ENCODE data around the gene HBG1. TPM values are rescaled to one million over a fixed set of nuclear protein-coding genes. Genes with fewer than 3 reads are reported as not detected.

Gene HBG1
- total and polyA plus RNA-seq, 2 donors (not counting 3 experiments of a cell fraction or from before 2014, with no cell fraction given): 0.72 TPM; not detected in 1

DNA sequence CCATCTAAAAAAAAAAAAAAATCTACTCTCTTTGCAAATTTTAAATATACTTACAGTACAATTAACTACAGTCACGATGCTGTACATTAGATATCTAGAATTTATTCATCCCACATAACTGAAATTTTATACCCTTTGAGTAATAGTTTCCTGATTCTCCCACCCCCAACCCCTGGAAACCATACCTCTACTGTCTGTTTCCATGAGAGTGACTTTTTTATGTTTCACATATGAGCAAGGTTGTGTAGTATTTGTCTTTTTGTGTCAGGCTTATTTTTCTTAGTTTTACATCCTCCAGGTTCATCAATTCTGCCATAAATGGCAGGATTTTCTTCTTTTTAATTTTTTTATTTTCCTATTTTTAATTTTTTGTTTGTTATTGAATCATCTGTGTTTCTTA lies 26.0 kb downstream of the HBG1 start:
- no TSS peak for BruUV-seq (replicated peaks)
- no peak for FAIRE-seq
- Histone ChIP-seq H2AFZ (ENCODE audit: low read depth, low read length) (no peak overlapping the region), H3K9ac (replicated peaks; ENCODE audit: extremely low read depth, insufficient read depth, low read length) (no peak overlapping the region), H4K20me1 (replicated peaks; ENCODE audit: control insufficient read depth, extremely low read depth, insufficient read depth, low read length) (no peaks in the 10 kb centered on the region), H3K9me3 (replicated peaks; ENCODE audit: control insufficient read depth, insufficient read depth, low read length) (no peaks in the 10 kb centered on the region), H3K27me3 (ENCODE audit: control insufficient read depth in 2 of 2, insufficient read depth in 2 of 2, low read length in 2 of 2) (no peaks in the 10 kb centered on the region), H3K36me3 (ENCODE audit: control insufficient read depth in 2 of 2, extremely low read depth in 1 of 2, insufficient read depth in 2 of 2, low read length in 2 of 2) (no peaks in the 10 kb centered on the region), H3K9me1 (replicated peaks; ENCODE audit: control insufficient read depth, extremely low read depth, insufficient read depth, low read length) (no peaks in the 10 kb centered on the region), H3K4me2 (ENCODE audit: insufficient read depth, low read length) (no peak overlapping the region), H3K4me1 (ENCODE audit: control insufficient read depth, extremely low read depth, insufficient read depth, low read length) (no peaks in the 10 kb centered on the region), H3K27ac (ENCODE audit: insufficient read depth, low read depth, low read length) (no peak overlapping the region), H3K79me2 (ENCODE audit: control insufficient read depth, insufficient read depth, low read length) (no peaks in the 10 kb centered on the region), H3K4me3 (replicated peaks in 1 of 3; ENCODE audit: insufficient read depth in 1 of 3, low read depth in 1 of 3, low read length in 3 of 3) (no peak overlapping the region)
- ChIA-PET CTCF (no interaction called here), POLR2A (no interaction called here)
- TF ChIP-seq POLR2AphosphoS5 (IDR thresholded peaks at IDR 0.05; ENCODE audit: insufficient read depth, low read depth, low read length) (no peak), FOS (IDR thresholded peaks at IDR 0.05; ENCODE audit: borderline replicate concordance, insufficient read depth, low read length) (no peak), JUN (IDR thresholded peaks at IDR 0.05; ENCODE audit: borderline replicate concordance, insufficient read depth, insufficient read length, low read depth) (no peak), POLR2A (IDR thresholded peaks at IDR 0.05; ENCODE audit: low read depth, low read length) (no peak), GATA2 (IDR thresholded peaks at IDR 0.05; ENCODE audit: insufficient read depth, insufficient read length, low read depth, low read length) (no peak), EZH2 (IDR thresholded peaks at IDR 0.05; ENCODE audit: borderline replicate concordance, low read depth, low read length, severe bottlenecking) (no peak), MYC (IDR thresholded peaks at IDR 0.05; ENCODE audit: low read depth, low read length) (no peak)
- TF ChIP-seq, protein P1, sequence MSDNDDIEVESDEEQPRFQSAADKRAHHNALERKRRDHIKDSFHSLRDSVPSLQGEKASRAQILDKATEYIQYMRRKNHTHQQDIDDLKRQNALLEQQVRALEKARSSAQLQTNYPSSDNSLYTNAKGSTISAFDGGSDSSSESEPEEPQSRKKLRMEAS (IDR thresholded peaks at IDR 0.05; ENCODE audit: insufficient read depth, insufficient read length): no peak
- TF ChIP-seq, protein P2, sequence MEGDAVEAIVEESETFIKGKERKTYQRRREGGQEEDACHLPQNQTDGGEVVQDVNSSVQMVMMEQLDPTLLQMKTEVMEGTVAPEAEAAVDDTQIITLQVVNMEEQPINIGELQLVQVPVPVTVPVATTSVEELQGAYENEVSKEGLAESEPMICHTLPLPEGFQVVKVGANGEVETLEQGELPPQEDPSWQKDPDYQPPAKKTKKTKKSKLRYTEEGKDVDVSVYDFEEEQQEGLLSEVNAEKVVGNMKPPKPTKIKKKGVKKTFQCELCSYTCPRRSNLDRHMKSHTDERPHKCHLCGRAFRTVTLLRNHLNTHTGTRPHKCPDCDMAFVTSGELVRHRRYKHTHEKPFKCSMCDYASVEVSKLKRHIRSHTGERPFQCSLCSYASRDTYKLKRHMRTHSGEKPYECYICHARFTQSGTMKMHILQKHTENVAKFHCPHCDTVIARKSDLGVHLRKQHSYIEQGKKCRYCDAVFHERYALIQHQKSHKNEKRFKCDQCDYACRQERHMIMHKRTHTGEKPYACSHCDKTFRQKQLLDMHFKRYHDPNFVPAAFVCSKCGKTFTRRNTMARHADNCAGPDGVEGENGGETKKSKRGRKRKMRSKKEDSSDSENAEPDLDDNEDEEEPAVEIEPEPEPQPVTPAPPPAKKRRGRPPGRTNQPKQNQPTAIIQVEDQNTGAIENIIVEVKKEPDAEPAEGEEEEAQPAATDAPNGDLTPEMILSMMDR (IDR thresholded peaks at IDR 0.05; ENCODE audit: extremely low read depth in 1 of 2, insufficient read depth in 1 of 2, low read depth in 1 of 2, low read length in 2 of 2): no peak
- dilution Hi-C loops (cut with MboI; ENCODE audit: extremely low pct_ligation_motif_present, low sequenced_read_pairs) (no loop called here), intact Hi-C loops (cut with micrococcal nuclease) (no loop called here)
- no peak for DNase-seq (ENCODE audit: low read depth, low spot score)

Data from endothelial cell of umbilical vein (primary cell).